ENCODE results near the gene EPS8L1.
A peak's percentile ranks its signal among the peaks of the same experiment; 100 is the strongest.

Gene EPS8L1

GRCh38 chr19:55044286-55044685 lies 31.4 kb upstream of the EPS8L1 start:
- DNase-seq (ENCODE audit: low spot score) = peak; percentile 12
- in situ Hi-C loops (cut with MboI; ENCODE audit: low sequenced_read_pairs, unreplicated experiment) = no loop called here
- no peak for TF ChIP-seq CTCF (IDR thresholded peaks at IDR 0.05; ENCODE audit: borderline replicate concordance, control extremely low read depth, extremely low read depth, insufficient read depth, missing control alignments)

DNA sequence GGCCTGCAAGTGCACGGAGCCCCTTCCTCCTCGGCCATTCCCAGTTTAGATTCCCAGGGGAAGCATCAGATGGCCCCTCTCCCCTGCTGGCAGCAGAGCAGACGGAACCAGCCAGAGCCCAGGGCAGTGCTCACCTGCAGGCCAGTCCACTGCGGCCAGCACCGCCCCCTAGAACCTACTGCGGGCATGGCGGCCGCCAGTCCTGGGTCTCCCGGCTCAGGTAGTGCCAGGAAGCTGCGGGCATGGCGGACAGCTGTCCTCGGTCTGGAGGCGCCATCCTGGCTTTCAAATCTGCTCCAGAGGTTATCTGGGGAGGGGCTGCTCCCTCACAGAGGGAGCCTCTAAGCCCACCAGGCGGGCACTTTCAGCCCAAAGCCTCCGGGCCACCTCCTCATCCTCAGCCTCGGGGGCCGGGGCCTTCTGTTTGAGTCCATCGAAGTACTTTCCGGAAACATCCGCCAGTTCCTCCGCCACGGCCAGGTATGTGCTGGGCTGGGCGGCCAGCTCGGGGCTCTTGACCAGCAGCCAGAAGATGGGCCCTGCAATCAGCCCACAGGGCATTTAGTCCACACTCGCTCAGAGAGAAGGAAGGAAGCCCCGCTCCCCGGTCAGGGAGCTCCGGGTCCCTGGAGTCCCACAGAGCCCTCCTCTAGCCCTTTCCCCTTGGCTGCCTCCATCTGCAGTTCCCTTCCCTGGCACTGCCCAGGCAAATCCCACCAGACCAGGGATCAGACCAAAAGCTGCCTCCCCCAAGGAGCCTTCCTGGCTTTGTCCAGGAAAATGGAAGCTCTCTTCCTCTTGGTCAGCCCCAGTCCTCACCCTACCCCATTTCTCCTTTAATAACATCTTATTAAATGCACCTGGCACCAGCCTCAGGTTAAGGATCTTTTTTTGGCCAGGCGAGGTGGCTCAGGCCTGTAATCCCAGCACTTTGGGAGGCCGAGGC lies 30.6 kb upstream of the EPS8L1 start:
- in situ Hi-C loops (cut with MboI; ENCODE audit: low sequenced_read_pairs, unreplicated experiment) = no loop called here
- DNase-seq (ENCODE audit: low spot score) = peak; percentile 18
- TF ChIP-seq CTCF (IDR thresholded peaks at IDR 0.05; ENCODE audit: borderline replicate concordance, control extremely low read depth, extremely low read depth, insufficient read depth, missing control alignments) = no peak

- in situ Hi-C loops (cut with MboI; ENCODE audit: low sequenced_read_pairs, unreplicated experiment) = no loop called here
- no peak for DNase-seq (ENCODE audit: low spot score)
- TF ChIP-seq CTCF (IDR thresholded peaks at IDR 0.05; ENCODE audit: borderline replicate concordance, control extremely low read depth, extremely low read depth, insufficient read depth, missing control alignments) = no peak
Measured at GRCh38 chr19:55046975-55047622, 28.6 kb upstream of the EPS8L1 start.

- in situ Hi-C loops (cut with MboI; ENCODE audit: low sequenced_read_pairs, unreplicated experiment) = no loop called here
- TF ChIP-seq CTCF (IDR thresholded peaks at IDR 0.05; ENCODE audit: borderline replicate concordance, control extremely low read depth, extremely low read depth, insufficient read depth, missing control alignments) = no peak
- no peak for DNase-seq (ENCODE audit: low spot score)
Measured at GRCh38 chr19:55047951-55048350, 27.7 kb upstream of the EPS8L1 start.

GRCh38 chr19:55048446-55048845 lies 27.2 kb upstream of the EPS8L1 start:
- no peak for DNase-seq (ENCODE audit: low spot score)
- TF ChIP-seq CTCF (IDR thresholded peaks at IDR 0.05; ENCODE audit: borderline replicate concordance, control extremely low read depth, extremely low read depth, insufficient read depth, missing control alignments) = no peak
- in situ Hi-C loops (cut with MboI; ENCODE audit: low sequenced_read_pairs, unreplicated experiment) = no loop called here

- in situ Hi-C loops (cut with MboI; ENCODE audit: low sequenced_read_pairs, unreplicated experiment) = no loop called here
- no peak for TF ChIP-seq CTCF (IDR thresholded peaks at IDR 0.05; ENCODE audit: borderline replicate concordance, control extremely low read depth, extremely low read depth, insufficient read depth, missing control alignments)
- DNase-seq (ENCODE audit: low spot score) = no peak
Measured at GRCh38 chr19:55050749-55051532, 24.7 kb upstream of the EPS8L1 start.
